Endodermal cell (in vitro differentiated cells): ENCODE results near the gene ZMYND15. TPM values are rescaled to one million over a fixed set of nuclear protein-coding genes. Genes with fewer than 3 reads are reported as not detected.

ENCODE experiments used
- DNase-seq: peaks from one replicate; pipeline ENCODE4 v3.0.0-alpha.2; 2017
- H3K27ac ChIP-seq: 2 replicates; pipeline ENCODE4 v1.5.1; 2013; ENCODE audit warnings: mild to moderate bottlenecking, low read depth, low read length, moderate library complexity
- H3K27me3 ChIP-seq: 2 replicates; pipeline ENCODE4 v1.6.1; 2013; ENCODE audit warnings: mild to moderate bottlenecking, low read length, moderate library complexity; ENCODE audit not compliant: insufficient read depth, control insufficient read depth, poor library complexity, severe bottlenecking
- H3K36me3 ChIP-seq: 2 replicates; pipeline ENCODE4 v1.7.0; 2013; ENCODE audit warnings: mild to moderate bottlenecking, low read length, moderate library complexity; ENCODE audit not compliant: control insufficient read depth, insufficient read depth
- H3K4me1 ChIP-seq: one replicate; pipeline ENCODE4 v1.7.0; 2013; ENCODE audit warnings: low read length; ENCODE audit not compliant: control insufficient read depth, insufficient read depth
- H3K4me3 ChIP-seq: 2 replicates; pipeline ENCODE4 v1.5.1; 2013; ENCODE audit warnings: mild to moderate bottlenecking, low read length, moderate library complexity
- H3K9ac ChIP-seq: 2 replicates; pipeline ENCODE4 v1.6.1; 2013; ENCODE audit warnings: mild to moderate bottlenecking, low read length, moderate library complexity; ENCODE audit not compliant: poor library complexity, severe bottlenecking; ENCODE audit errors: extremely low read depth
- H3K9me3 ChIP-seq: 2 replicates; pipeline ENCODE4 v1.6.1; 2013; ENCODE audit warnings: mild to moderate bottlenecking, low read length, moderate library complexity; ENCODE audit not compliant: control insufficient read depth
- H3K27ac Mint-ChIP-seq: 2 replicates; pipeline ENCODE4 v1.8.0; 2020; ENCODE audit warnings: mixed read lengths
- H3K27me3 Mint-ChIP-seq: 2 replicates; pipeline ENCODE4 v1.8.0; 2021; ENCODE audit warnings: mild to moderate bottlenecking, mixed read lengths; ENCODE audit not compliant: insufficient read depth
- H3K36me3 Mint-ChIP-seq: 2 replicates; pipeline ENCODE4 v1.8.0; 2020; ENCODE audit warnings: low read depth, mixed read lengths
- H3K4me1 Mint-ChIP-seq: 2 replicates; pipeline ENCODE4 v1.8.0; 2020; ENCODE audit warnings: mixed read lengths
- H3K4me3 Mint-ChIP-seq: 2 replicates; pipeline ENCODE4 v1.8.0; 2020; ENCODE audit warnings: mild to moderate bottlenecking, moderate library complexity, mixed read lengths
- H3K9me3 Mint-ChIP-seq: 2 replicates; pipeline ENCODE4 v1.8.0; 2020; ENCODE audit warnings: mild to moderate bottlenecking, mixed read lengths
- CTCF ChIP-seq: fragments of 200-600 bp; sonication (generic); conservative IDR thresholded peaks from 2 replicates; pipeline ENCODE4 v1.5.0; 2021; ENCODE audit warnings: antibody characterized with exemption, mild to moderate bottlenecking
- WGBS, 2 experiments: methylation state at CpG; one replicate each; pipeline versions ENCODE4 v1.1.5 to v1.1.7; 2013; ENCODE audit warnings: missing lambda C conversion rate in 2 of 2, mixed read lengths in 1 of 2; ENCODE audit not compliant: insufficient coverage in 1 of 2, insufficient read length in 1 of 2; 5-methylcytosine and 5-hydroxymethylcytosine counted together
- total RNA-seq, 2 donors: library from RNA; stranded (reverse); fragmentation: NEBNext Ultra II Directional in 1 of 2; extraction: Animal tissue kit (Norgen Biotek cat#: 25700) in 1 of 2; gene quantifications; 2 replicates in 1 of 2; 3 replicates in 1 of 2; pipeline ENCODE4 v1.2.1, GENCODE V29; 2021

The ZMYND15 gene
- total RNA-seq, 2 donors from 2014 or later = not detected

- Mint-ChIP-seq H3K36me3 (no peaks in the 10 kb centered on the region), H3K9me3 (no peaks in the 10 kb centered on the region), H3K27me3 (peaks cover 77% of the 10 kb centered on the region), H3K4me1 (peaks cover 10% of the 10 kb centered on the region), H3K4me3 (no peak overlapping the region), H3K27ac (no peak overlapping the region)
- Histone ChIP-seq H3K9ac (no peak overlapping the region), H3K27me3 (peaks cover 83% of the 10 kb centered on the region), H3K4me1 (peaks cover 5% of the 10 kb centered on the region), H3K9me3 (no peaks in the 10 kb centered on the region), H3K27ac (no peak overlapping the region), H3K4me3 (no peak overlapping the region), H3K36me3 (no peaks in the 10 kb centered on the region)
- DNase-seq = no peak
- TF ChIP-seq CTCF = no peak
- 80 to 93% methylated on average over 1 to 8 of the region's 8 CpGs for WGBS, 2 experiments
Measured at GRCh38 chr17:4743216-4743615, 3.6 kb downstream of the ZMYND15 start.

GRCh38 chr17:4743898-4744297, 4.3 kb downstream of the ZMYND15 start:
- H3K27me3 Mint-ChIP-seq = peaks cover 70% of the 10 kb centered on the region
- no peak overlapping the region for H3K4me3 ChIP-seq
- peaks cover 3% of the 10 kb centered on the region for H3K4me1 Mint-ChIP-seq
- DNase-seq = no peak
- H3K27ac ChIP-seq = no peak overlapping the region
- 91 to 100% methylated on average over 1 to 9 of the region's 9 CpGs for WGBS, 2 experiments
- TF ChIP-seq CTCF = no peak
- no peaks in the 10 kb centered on the region for H3K36me3 ChIP-seq
- no peaks in the 10 kb centered on the region for H3K9me3 Mint-ChIP-seq
- H3K27ac Mint-ChIP-seq = no peak overlapping the region
- H3K27me3 ChIP-seq = peaks cover 76% of the 10 kb centered on the region
- no peak overlapping the region for H3K4me3 Mint-ChIP-seq
- peaks cover 3% of the 10 kb centered on the region for H3K4me1 ChIP-seq
- no peak overlapping the region for H3K9ac ChIP-seq
- H3K9me3 ChIP-seq = no peaks in the 10 kb centered on the region
- no peaks in the 10 kb centered on the region for H3K36me3 Mint-ChIP-seq

GRCh38 chr17:4744999-4745969, 5.7 kb downstream of the ZMYND15 start:
- peak overlapping the region; percentile 61 for H3K4me3 Mint-ChIP-seq
- H3K36me3 Mint-ChIP-seq = no peaks in the 10 kb centered on the region
- no peaks in the 10 kb centered on the region for H3K9me3 Mint-ChIP-seq
- WGBS, 2 experiments = 10 to 14% methylated on average over 14 to 50 of the region's 51 CpGs
- Histone ChIP-seq H3K4me1 (no peaks in the 10 kb centered on the region), H3K36me3 (no peaks in the 10 kb centered on the region), H3K4me3 (peak overlapping the region; percentile 69), H3K9ac (no peak overlapping the region), H3K9me3 (no peaks in the 10 kb centered on the region), H3K27me3 (peaks cover 62% of the 10 kb centered on the region), H3K27ac (no peak overlapping the region)
- H3K4me1 Mint-ChIP-seq = peaks cover 3% of the 10 kb centered on the region
- peaks cover 63% of the 10 kb centered on the region for H3K27me3 Mint-ChIP-seq
- peak; percentile 38 for TF ChIP-seq CTCF
- no peak overlapping the region for H3K27ac Mint-ChIP-seq
- DNase-seq = peak; percentile 92
